GM23248 (cell line): Measurements from ENCODE around the gene BAZ1B.

Experiments used
- EZH2 ChIP-seq: fragments of 200-600 bp; sonication (generic); IDR thresholded peaks from 2 replicates; pipeline ENCODE4 v1.6.1; 2018; ENCODE audit warnings: antibody characterized with exemption, mild to moderate bottlenecking; ENCODE audit not compliant: insufficient read depth, poor library complexity, severe bottlenecking
- EZH2phosphoT487 ChIP-seq: fragments of 200-600 bp; sonication (generic); IDR thresholded peaks from 2 replicates; pipeline ENCODE4 v1.6.1; 2018; ENCODE audit warnings: antibody characterized with exemption, moderate library complexity, mild to moderate bottlenecking, low read depth; ENCODE audit not compliant: insufficient read depth

GRCh38 chr7:73438547-73439409 is 83.3 kb downstream of the BAZ1B start:
- no peak for TF ChIP-seq EZH2phosphoT487
- TF ChIP-seq EZH2 = no peak
